OCI-LY7 (cell line): ENCODE data around the gene SLC16A13. TPM values are rescaled to one million over a fixed set of nuclear protein-coding genes. Genes with fewer than 3 reads are reported as not detected.
"Not testable (repeated sequence)": the region's sequence is repeated elsewhere in the genome, so short reads cannot be mapped to it uniquely, and the experiment has no call there.

Source experiments
- BruUV-seq: library from RNA; stranded (reverse); fragments of 400-500 nt; replicated peaks from 2 replicates; lab custom pipeline; 2021; lab: Mats Ljungman, UMichigan
- CTCF ChIA-PET: fragments of 300-600 bp; sonication (Branson Sonifier 250); formaldehyde crosslinking; loops from one replicate; lab custom pipeline; 2022; ENCODE audit warnings: antibody characterized with exemption; ENCODE audit not compliant: unreplicated experiment; lab: Charles Lee
- POLR2A ChIA-PET: fragments of 300-600 bp; sonication (Branson Sonifier 250); formaldehyde crosslinking; loops from one replicate; lab custom pipeline; 2022; ENCODE audit warnings: antibody characterized with exemption; lab: Charles Lee
- DNase-seq: peaks from one replicate; pipeline ENCODE4 v3.0.0-alpha.2; 2015; ENCODE audit warnings: low spot score
- H2AFZ ChIP-seq: fragments of 200-600 bp; sonication (generic), shearing (Covaris generic); 2 replicates; pipeline ENCODE4 v1.6.1; 2014; ENCODE audit warnings: mild to moderate bottlenecking, antibody characterized with exemption, low read length, moderate library complexity
- H3K27ac ChIP-seq: fragments of 200-600 bp; sonication (generic); 2 replicates; pipeline ENCODE4 v1.5.1; 2014; ENCODE audit warnings: mixed run types, low read depth, mild to moderate bottlenecking, moderate library complexity, low read length, inconsistent platforms; ENCODE audit not compliant: poor library complexity, severe bottlenecking
- H3K36me3 ChIP-seq: fragments of 200-600 bp; sonication (generic); 2 replicates; pipeline ENCODE4 v1.6.1; 2014; ENCODE audit warnings: mild to moderate bottlenecking, antibody characterized with exemption, low read length, moderate library complexity, mixed read lengths; ENCODE audit not compliant: insufficient read depth
- H3K4me1 ChIP-seq: fragments of 200-600 bp; sonication (generic); 2 replicates; pipeline ENCODE4 v1.5.1; 2014; ENCODE audit warnings: mild to moderate bottlenecking, low read length; ENCODE audit not compliant: insufficient read depth, poor library complexity, severe bottlenecking
- H3K4me2 ChIP-seq: fragments of 200-600 bp; sonication (generic); 2 replicates; pipeline ENCODE4 v1.6.1; 2014; ENCODE audit warnings: mild to moderate bottlenecking, low read length
- H3K4me3 ChIP-seq: fragments of 200-600 bp; sonication (generic); 2 replicates; pipeline ENCODE4 v1.5.1; 2014; ENCODE audit warnings: mild to moderate bottlenecking, low read depth, low read length; ENCODE audit not compliant: poor library complexity, severe bottlenecking
- H3K79me2 ChIP-seq: fragments of 200-600 bp; sonication (generic); 2 replicates; pipeline ENCODE4 v1.6.1; 2016; ENCODE audit warnings: low read depth, mild to moderate bottlenecking, low read length, moderate library complexity, mixed read lengths; ENCODE audit not compliant: insufficient read depth
- H3K9me2 ChIP-seq: fragments of 200-600 bp; sonication (generic); 2 replicates; pipeline ENCODE4 v1.6.1; 2016; ENCODE audit warnings: mild to moderate bottlenecking, low read length, mixed read lengths; ENCODE audit not compliant: insufficient read depth
- H3K9me3 ChIP-seq: fragments of 200-600 bp; sonication (generic); 2 replicates; pipeline ENCODE4 v1.6.1; 2014; ENCODE audit warnings: mild to moderate bottlenecking, mixed run types, low read length, mixed read lengths
- H4K20me1 ChIP-seq: fragments of 200-600 bp; sonication (generic); 2 replicates; pipeline ENCODE4 v1.6.1; 2014; ENCODE audit warnings: mild to moderate bottlenecking, antibody characterized with exemption, low read length, moderate library complexity, mixed read lengths; ENCODE audit not compliant: insufficient read depth
- EZH2phosphoT487 ChIP-seq: fragments of 200-600 bp; sonication (generic); IDR thresholded peaks from 2 replicates; pipeline ENCODE4 v1.6.1; 2018; ENCODE audit warnings: low read depth, borderline replicate concordance, mild to moderate bottlenecking, mixed run types, antibody characterized with exemption, low read length, moderate library complexity, mixed read lengths
- intact Hi-C: fragments of 100-400 bp; cut with micrococcal nuclease; formaldehyde crosslinking; loops from one replicate; pipeline ENCODE4 v1.10.0; 2022; ENCODE audit not compliant: unreplicated experiment
- total RNA-seq, 2 experiments: library from RNA; depleted of rRNA in 1 of 2; stranded (reverse); fragments of >200 nt in 1 of 2; shearing (Covaris generic) in 1 of 2; gene quantifications; 2 replicates each; pipeline ENCODE4 v1.2.3, GENCODE V29; 2014 to 2022
- TF ChIP-seq, protein P1 (sequence below): fragments of 200-600 bp; sonication (generic); conservative IDR thresholded peaks from 2 replicates; pipeline ENCODE4 v1.5.1; 2014; ENCODE audit warnings: mild to moderate bottlenecking, antibody characterized with exemption, low read length, moderate library complexity, mixed read lengths

Gene SLC16A13
- total RNA-seq, 2 experiments from 2014 or later, result 2.8 to 22.5 TPM

DNA sequence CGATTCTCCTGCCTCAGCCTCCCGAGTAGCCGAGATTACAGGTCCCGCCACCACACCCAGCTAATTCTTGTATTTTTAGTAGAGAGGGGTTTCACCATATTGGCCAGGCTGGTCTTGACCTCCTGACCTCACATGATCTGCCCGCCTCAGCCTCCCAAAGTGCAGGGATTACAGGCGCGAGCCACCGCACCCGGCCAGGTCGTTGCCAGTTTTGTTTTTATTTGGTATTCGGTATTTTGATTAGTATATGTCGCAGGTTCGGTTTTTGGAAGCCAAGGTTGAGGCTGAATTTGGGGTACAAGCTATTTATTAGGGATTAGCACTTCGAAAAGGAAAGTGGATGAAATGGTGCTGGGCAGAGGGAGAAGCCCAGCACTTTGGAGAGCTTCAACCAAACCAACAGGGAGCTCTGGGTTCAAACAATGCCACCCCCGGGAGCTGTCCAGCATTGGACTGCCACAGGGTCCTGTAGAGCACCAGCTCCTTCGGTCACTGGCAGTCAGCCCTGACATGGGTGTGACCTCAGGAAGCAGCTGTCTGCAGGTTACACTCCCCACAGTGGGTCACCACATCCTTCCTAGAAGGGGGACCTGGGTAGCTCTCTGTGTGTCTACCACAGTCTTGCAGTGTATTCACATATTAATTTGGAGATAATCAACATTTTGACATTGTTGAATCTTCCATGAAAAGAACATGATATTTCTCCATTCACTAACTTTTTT is 45.7 kb downstream of the SLC16A13 start:
- intact Hi-C loops, result no loop called here
- Histone ChIP-seq H3K9me2 (no peaks in the 10 kb centered on the region), H3K9me3 (no peaks in the 10 kb centered on the region), H2AFZ (no peak overlapping the region), H4K20me1 (no peaks in the 10 kb centered on the region), H3K79me2 (no peaks in the 10 kb centered on the region), H3K27ac (no peak overlapping the region), H3K36me3 (no peaks in the 10 kb centered on the region), H3K4me2 (no peak overlapping the region), H3K4me3 (no peak overlapping the region), H3K4me1 (no peaks in the 10 kb centered on the region)
- DNase-seq, result no peak
- ChIA-PET POLR2A (no interaction called here), CTCF (interaction anchor here (0.6 kb wide), 1 partner anchor 348 kb away, joined by 3 read pairs; no protein-coding TSS in a partner anchor)
- no TSS peak for BruUV-seq
- TF ChIP-seq EZH2phosphoT487, result no peak
- TF ChIP-seq, protein P1, sequence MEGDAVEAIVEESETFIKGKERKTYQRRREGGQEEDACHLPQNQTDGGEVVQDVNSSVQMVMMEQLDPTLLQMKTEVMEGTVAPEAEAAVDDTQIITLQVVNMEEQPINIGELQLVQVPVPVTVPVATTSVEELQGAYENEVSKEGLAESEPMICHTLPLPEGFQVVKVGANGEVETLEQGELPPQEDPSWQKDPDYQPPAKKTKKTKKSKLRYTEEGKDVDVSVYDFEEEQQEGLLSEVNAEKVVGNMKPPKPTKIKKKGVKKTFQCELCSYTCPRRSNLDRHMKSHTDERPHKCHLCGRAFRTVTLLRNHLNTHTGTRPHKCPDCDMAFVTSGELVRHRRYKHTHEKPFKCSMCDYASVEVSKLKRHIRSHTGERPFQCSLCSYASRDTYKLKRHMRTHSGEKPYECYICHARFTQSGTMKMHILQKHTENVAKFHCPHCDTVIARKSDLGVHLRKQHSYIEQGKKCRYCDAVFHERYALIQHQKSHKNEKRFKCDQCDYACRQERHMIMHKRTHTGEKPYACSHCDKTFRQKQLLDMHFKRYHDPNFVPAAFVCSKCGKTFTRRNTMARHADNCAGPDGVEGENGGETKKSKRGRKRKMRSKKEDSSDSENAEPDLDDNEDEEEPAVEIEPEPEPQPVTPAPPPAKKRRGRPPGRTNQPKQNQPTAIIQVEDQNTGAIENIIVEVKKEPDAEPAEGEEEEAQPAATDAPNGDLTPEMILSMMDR, result no peak

DNA sequence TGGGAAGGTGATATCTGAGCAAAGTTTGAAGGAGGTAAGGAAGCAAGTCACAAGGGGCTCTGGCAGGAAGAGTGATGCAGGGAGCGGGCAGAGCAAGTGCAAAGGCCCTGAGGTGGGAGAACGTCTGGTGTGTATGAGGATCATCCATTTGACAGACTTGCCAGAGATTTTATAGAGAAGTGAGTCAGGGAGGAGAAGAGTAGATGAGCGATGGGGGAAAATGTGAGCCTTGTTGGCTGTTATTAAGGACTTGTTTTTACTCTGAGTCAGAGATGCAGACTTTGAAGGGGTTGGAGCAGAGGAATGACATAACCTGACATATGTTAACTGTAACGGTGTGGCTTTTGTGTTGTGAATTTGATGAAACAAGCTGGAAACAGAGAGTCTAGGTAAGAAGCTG is 47.8 kb downstream of the SLC16A13 start:
- TF ChIP-seq, protein P1, result no peak
- TF ChIP-seq EZH2phosphoT487, result no peak
- no peaks in the 10 kb centered on the region for H3K4me1 ChIP-seq
- no peak overlapping the region for H2AFZ ChIP-seq
- H3K79me2 ChIP-seq, result no peaks in the 10 kb centered on the region
- no TSS peak for BruUV-seq
- H3K4me3 ChIP-seq, result no peak overlapping the region
- H3K36me3 ChIP-seq, result no peaks in the 10 kb centered on the region
- H3K27ac ChIP-seq, result no peak overlapping the region
- H3K4me2 ChIP-seq, result no peak overlapping the region
- intact Hi-C loops, result no loop called here
- no peaks in the 10 kb centered on the region for H3K9me3 ChIP-seq
- CTCF ChIA-PET, result no interaction called here
- no peaks in the 10 kb centered on the region for H3K9me2 ChIP-seq
- no peak for DNase-seq
- no peaks in the 10 kb centered on the region for H4K20me1 ChIP-seq
- POLR2A ChIA-PET, result no interaction called here

DNA sequence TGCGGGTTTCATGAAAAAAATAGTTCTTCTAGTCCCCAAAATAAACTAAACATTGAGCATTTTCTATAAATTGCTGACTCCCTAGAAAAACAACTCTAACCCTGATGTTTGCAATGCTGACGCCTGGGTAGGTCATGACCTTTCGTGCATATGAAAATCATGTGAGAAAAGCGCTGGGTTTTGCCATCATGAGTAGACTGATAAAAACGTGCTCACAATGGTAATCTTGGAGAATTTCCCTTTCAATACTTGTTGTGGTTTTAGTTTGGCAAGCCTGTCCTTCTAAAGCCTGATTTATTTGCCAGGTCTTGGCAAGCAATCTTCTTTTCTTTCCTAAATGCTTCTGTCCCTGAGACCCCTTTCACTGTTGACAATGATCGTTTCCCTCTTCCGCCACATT is 48.3 kb downstream of the SLC16A13 start:
- no peak overlapping the region for H3K4me2 ChIP-seq
- ChIA-PET CTCF (no interaction called here), POLR2A (no interaction called here)
- H3K27ac ChIP-seq, result no peak overlapping the region
- intact Hi-C loops, result no loop called here
- no peak overlapping the region for H2AFZ ChIP-seq
- TF ChIP-seq EZH2phosphoT487, result no peak
- TF ChIP-seq, protein P1, result no peak
- no TSS peak for BruUV-seq
- no peaks in the 10 kb centered on the region for H4K20me1 ChIP-seq
- H3K4me3 ChIP-seq, result no peak overlapping the region
- H3K36me3 ChIP-seq, result no peaks in the 10 kb centered on the region
- no peaks in the 10 kb centered on the region for H3K79me2 ChIP-seq
- no peaks in the 10 kb centered on the region for H3K9me2 ChIP-seq
- no peaks in the 10 kb centered on the region for H3K4me1 ChIP-seq
- no peaks in the 10 kb centered on the region for H3K9me3 ChIP-seq
- no peak for DNase-seq

DNA sequence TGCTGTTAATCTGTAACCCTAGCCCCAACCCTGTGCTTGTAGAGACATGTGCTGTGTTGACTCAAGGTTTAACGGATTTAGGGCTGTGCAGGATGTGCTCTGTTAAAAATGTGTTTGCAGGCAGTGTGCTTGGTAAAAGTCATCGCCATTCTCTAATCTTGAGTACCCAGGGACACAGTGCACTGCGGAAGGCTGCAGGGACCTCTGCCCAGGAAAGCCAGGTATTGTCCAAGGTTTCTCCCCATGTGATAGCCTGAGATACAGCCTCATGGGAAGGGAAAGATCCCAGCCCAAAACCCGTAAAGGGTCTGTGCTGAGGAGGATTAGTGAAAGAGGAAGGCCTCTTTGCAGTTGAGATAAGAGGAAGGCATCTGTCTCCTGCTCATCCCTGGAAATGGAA is 52.6 kb downstream of the SLC16A13 start:
- CTCF ChIA-PET, H3K27ac ChIP-seq: not testable (repeated sequence)

More for the DNA sequence above, 52.6 kb downstream of the SLC16A13 start:
- H3K4me2 ChIP-seq, H4K20me1 ChIP-seq, H3K79me2 ChIP-seq, H3K9me2 ChIP-seq, H3K9me3 ChIP-seq, intact Hi-C loops, BruUV-seq, DNase-seq, H2AFZ ChIP-seq, POLR2A ChIA-PET, H3K36me3 ChIP-seq, H3K4me3 ChIP-seq, H3K4me1 ChIP-seq: not testable (repeated sequence)
